SK-N-MC (cell line): Measurements from ENCODE around the gene EEFSEC.

Source experiments
- EZH2 ChIP-seq: fragments of 200-600 bp; sonication (generic); IDR thresholded peaks from one replicate; pipeline ENCODE4 v1.6.1; 2017; ENCODE audit warnings: antibody characterized with exemption
- POLR2AphosphoS5 ChIP-seq: IDR thresholded peaks from 2 replicates; pipeline ENCODE4 v1.6.1; 2012; ENCODE audit warnings: mild to moderate bottlenecking, low read depth, low read length, borderline replicate concordance

DNA sequence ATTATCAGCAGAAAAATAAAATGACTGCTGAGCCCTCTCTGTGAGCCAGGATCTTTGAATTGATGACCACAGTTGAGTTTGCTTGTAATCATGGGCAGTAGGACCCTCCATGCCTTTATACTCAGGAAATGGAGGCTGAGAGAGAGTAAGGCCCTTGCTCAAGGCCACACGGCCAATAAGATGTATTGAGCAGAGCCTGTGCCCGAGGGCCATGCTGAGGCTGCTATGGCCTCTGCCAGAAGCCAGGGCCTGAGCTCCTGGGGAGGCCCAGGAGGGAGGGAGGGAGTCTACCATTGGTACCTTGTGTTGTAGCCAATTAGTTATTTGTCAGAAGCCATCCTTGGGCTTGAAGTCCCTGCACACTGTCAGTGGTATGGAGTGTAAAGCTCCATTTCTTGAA lies 162.0 kb downstream of the EEFSEC start:
- TF ChIP-seq EZH2 (no peak), POLR2AphosphoS5 (no peak)
